Heart left ventricle (tissue), 16 donors: ENCODE data around the gene UBE2L3. TPM values are rescaled to one million over a fixed set of nuclear protein-coding genes. Genes with fewer than 3 reads are reported as not detected.
"Not testable (repeated sequence)": the region's sequence is repeated elsewhere in the genome, so short reads cannot be mapped to it uniquely, and the experiment has no call there.

Experiments
- ATAC-seq, 4 donors: fragments of 200-7000 bp; cut with Tn5 transposase; one replicate each; pipeline ENCODE4 v1.9.1; 2020 to 2022; ENCODE audit warnings: moderate library complexity in 4 of 4, mild to moderate bottlenecking in 3 of 4, moderate number of reproducible peaks in 1 of 4
- DNase-seq, 5 donors: peaks; one replicate each; pipeline ENCODE4 v3.0.0-alpha.2; 2020
- H3K27ac ChIP-seq, 12 donors: fragments of 200-600 bp; sonication (generic) in 4 of 12; one replicate each; pipeline versions ENCODE4 v1.5.0 to v1.8.0; 2016 to 2022; ENCODE audit warnings: mild to moderate bottlenecking in 2 of 12
- H3K27me3 ChIP-seq, 9 donors: fragments of 200-600 bp; sonication (generic) in 2 of 9; one replicate each; pipeline versions ENCODE4 v1.5.1 to v1.8.0; 2016 to 2022; ENCODE audit warnings: mild to moderate bottlenecking in 3 of 9
- H3K36me3 ChIP-seq, 9 donors: fragments of 200-600 bp; sonication (generic) in 2 of 9; one replicate each; pipeline versions ENCODE4 v1.5.0 to v1.8.0; 2018 to 2022; ENCODE audit warnings: mild to moderate bottlenecking in 2 of 9
- H3K4me1 ChIP-seq, 12 donors: fragments of 200-600 bp; sonication (generic) in 4 of 12; one replicate each; pipeline versions ENCODE4 v1.5.0 to v1.8.0; 2016 to 2022; ENCODE audit warnings: mild to moderate bottlenecking in 3 of 12
- H3K4me3 ChIP-seq, 12 donors: fragments of 200-600 bp; sonication (generic) in 4 of 12; one replicate each; pipeline versions ENCODE4 v1.5.0 to v1.8.0; 2017 to 2022; ENCODE audit warnings: mild to moderate bottlenecking in 9 of 12, moderate library complexity in 4 of 12
- H3K9me3 ChIP-seq, 12 donors: fragments of 200-600 bp; sonication (generic) in 4 of 12; one replicate each; pipeline versions ENCODE4 v1.5.0 to v1.8.0; 2016 to 2022; ENCODE audit warnings: mild to moderate bottlenecking in 1 of 12
- CTCF ChIP-seq, 12 donors: fragments of 200-600 bp; sonication (generic) in 4 of 12; IDR thresholded peaks; one replicate each; pipeline versions ENCODE4 v1.5.0 to v1.8.0; 2018 to 2022; ENCODE audit warnings: antibody characterized with exemption in 12 of 12, mild to moderate bottlenecking in 5 of 12
- POLR2A ChIP-seq, 2 donors: fragments of 450-650 bp; IDR thresholded peaks; one replicate each; pipeline ENCODE4 v1.6.1; 2017; ENCODE audit warnings: antibody characterized with exemption in 2 of 2, mild to moderate bottlenecking in 2 of 2, moderate library complexity in 2 of 2
- WGBS, 4 donors: extraction: QIAGEN DNeasy Blood & Tissue Kit in 2 of 4; methylation state at CpG; one replicate each; pipeline versions ENCODE4 v1.1.5 to v1.1.7; 2013 to 2018; 5-methylcytosine and 5-hydroxymethylcytosine counted together
- intact Hi-C, 10 donors: fragments of 100-400 bp; cut with DNase I; formaldehyde crosslinking; loops; one replicate each; pipeline versions ENCODE4 v1.11.1 to v1.14.2; 2022
- polyA plus RNA-seq, 2 donors: library from polyadenylated mRNA; stranded (reverse); fragments of 200-250 nt; gene quantifications; one replicate each; pipeline ENCODE4 v1.2.3, GENCODE V29; 2013
- total RNA-seq, 9 donors: library from RNA; depleted of rRNA in 2 of 9; stranded (reverse); fragments of >200 nt in 2 of 9; fragmentation: NEBNext Ultra II Directional in 3 of 9; extraction: Animal tissue kit (Norgen Biotek cat#: 25700) in 3 of 9; gene quantifications; one replicate each; pipeline versions ENCODE4 v1.1.0 to v1.2.4, GENCODE V29; 2016 to 2023
- donor health status: ischemic (EF 13 %, LVEDD 7.1; RV severe dilation, severe dysfunction).
- donor health status: healthy with polysubstance abuse.
- donor health status: DM: no; HTN: yes; CAD: no.
- donor health status: DM: no; HTN: no; CAD: no.
- donor health status: ischemic (EF 25% LVEDD 6.9; RV normal size, moderate dysfunction).
- donor health status: ischemic (EF 25% LVEDD 5.7; RV mildly dilated, moderate dysfunction).
- donor health status: healthy.
- donor health status: DM: yes; HTN: yes; CAD: no.
- donor health status: ischemic (EF 35%, LVEDD 5.7; RV mildly dilated, moderate dysfunction).
- donor health status: nonischemic (EF 11% LVEDD 7.7; RV severe dilation, severe dysfunction).
- donor health status: DM: yes; HTN: yes; CAD: no.
- donor health status: PGD.
- donor health status: ischemic (EF 29% LVEDD 5.4; RV normal size, mild dysfunction).
- donor health status: nonischemic (EF 23%, LVEDD 6.1; RV moderate dilation, normal function).

Gene UBE2L3
- total and polyA plus RNA-seq, 11 donors = 42.9 to 73.1 (median 54.7) TPM

GRCh38 chr22:21642584-21643448 is 75.3 kb downstream of the UBE2L3 start:
- ATAC-seq (peak in 1 of 4 donors; percentile 11), DNase-seq (peak in 2 of 5 donors; percentile 49 to 72)
- peaks cover 0 to 31% (median 14%) of the 10 kb centered on the region in 12 donors for H3K4me1 ChIP-seq
- WGBS, 4 donors = 1 to 3% (median 2%) methylated on average over 32 to 56 of the region's 56 CpGs
- H3K9me3 ChIP-seq = no peaks in the 10 kb centered on the region
- H3K27me3 ChIP-seq = no peaks in the 10 kb centered on the region
- intact Hi-C loops = no loop called here
- H3K36me3 ChIP-seq = peaks cover 0 to 22% (median 8%) of the 10 kb centered on the region in 9 donors
- peak overlapping the region; percentile 44 to 87 (median 74) for H3K4me3 ChIP-seq
- H3K27ac ChIP-seq = peak overlapping the region in 8 of 12 donors; percentile 60 to 76 (median 64)
- peak in 8 of 12 donors; percentile 27 to 59 (median 48) for TF ChIP-seq CTCF (IDR thresholded peaks at IDR 0.05)
- peak in 1 of 2 donors; percentile 11 for TF ChIP-seq POLR2A (IDR thresholded peaks at IDR 0.05)

GRCh38 chr22:21643533-21644357 is 76.2 kb downstream of the UBE2L3 start:
- Histone ChIP-seq H3K27ac (no peak overlapping the region), H3K9me3 (no peaks in the 10 kb centered on the region), H3K4me3 (peak overlapping the region in 3 of 12 donors; percentile 48 to 83 (median 79)), H3K36me3 (peaks cover 0 to 24% (median 8%) of the 10 kb centered on the region in 9 donors), H3K27me3 (no peaks in the 10 kb centered on the region), H3K4me1 (peaks cover 0 to 31% (median 14%) of the 10 kb centered on the region in 12 donors)
- intact Hi-C loops = no loop called here
- DNase-seq = no peak
- no peak for ATAC-seq
- TF ChIP-seq POLR2A (IDR thresholded peaks at IDR 0.05) = no peak
- no peak for TF ChIP-seq CTCF (IDR thresholded peaks at IDR 0.05)
- WGBS, 4 donors = 89 to 91% (median 91%) methylated on average over 15 to 22 of the region's 22 CpGs

GRCh38 chr22:21645513-21645912 is 78.0 kb downstream of the UBE2L3 start:
- H3K27ac ChIP-seq, intact Hi-C loops, DNase-seq, H3K27me3 ChIP-seq, ATAC-seq, H3K4me3 ChIP-seq, H3K9me3 ChIP-seq: not testable (repeated sequence)
- peaks cover 0 to 38% (median 8%) of the 10 kb centered on the region in 9 donors for H3K36me3 ChIP-seq
- peaks cover 0 to 31% (median 14%) of the 10 kb centered on the region in 12 donors for H3K4me1 ChIP-seq
- WGBS, 4 donors = 93 to 95% (median 94%) methylated on average over 6 of the region's 6 CpGs

GRCh38 chr22:21646608-21647590 is 79.4 kb downstream of the UBE2L3 start:
- H3K9me3 ChIP-seq = no peaks in the 10 kb centered on the region
- TF ChIP-seq CTCF (IDR thresholded peaks at IDR 0.05) (peak; percentile 77 to 90 (median 84)), POLR2A (IDR thresholded peaks at IDR 0.05) (no peak)
- H3K4me3 ChIP-seq = no peak overlapping the region
- H3K27me3 ChIP-seq = no peaks in the 10 kb centered on the region
- H3K27ac ChIP-seq = no peak overlapping the region
- peak in 3 of 4 donors; percentile 13 to 41 (median 19) for ATAC-seq
- peaks cover 0 to 38% (median 8%) of the 10 kb centered on the region in 9 donors for H3K36me3 ChIP-seq
- DNase-seq = peak; percentile 69 to 78 (median 74)
- H3K4me1 ChIP-seq = peaks cover 0 to 34% (median 21%) of the 10 kb centered on the region in 12 donors
- intact Hi-C loops = no loop called here
- 43 to 50% (median 47%) methylated on average over 12 to 14 of the region's 14 CpGs for WGBS, 4 donors
